Retinal pigment epithelial cell (primary cell): ENCODE results near the gene CRYGB.
A peak's percentile ranks its signal among the peaks of the same experiment; 100 is the strongest.
"Not testable (repeated sequence)": the region's sequence is repeated elsewhere in the genome, so short reads cannot be mapped to it uniquely, and the experiment has no call there.

ENCODE experiments used
- DNase-seq: peaks from one replicate; pipeline ENCODE4 v3.0.0-alpha.2; 2010; ENCODE audit warnings: low read depth
- H3K4me3 ChIP-seq: 2 replicates; pipeline ENCODE4 v1.5.1; 2011; ENCODE audit warnings: mild to moderate bottlenecking, low read length, control low read depth, moderate library complexity
- TF ChIP-seq, protein P1 (sequence below): conservative IDR thresholded peaks from 2 replicates; pipeline ENCODE4 v1.5.1; 2011; ENCODE audit warnings: low read depth, low read length, control low read depth, inconsistent platforms

CRYGB gene

DNA sequence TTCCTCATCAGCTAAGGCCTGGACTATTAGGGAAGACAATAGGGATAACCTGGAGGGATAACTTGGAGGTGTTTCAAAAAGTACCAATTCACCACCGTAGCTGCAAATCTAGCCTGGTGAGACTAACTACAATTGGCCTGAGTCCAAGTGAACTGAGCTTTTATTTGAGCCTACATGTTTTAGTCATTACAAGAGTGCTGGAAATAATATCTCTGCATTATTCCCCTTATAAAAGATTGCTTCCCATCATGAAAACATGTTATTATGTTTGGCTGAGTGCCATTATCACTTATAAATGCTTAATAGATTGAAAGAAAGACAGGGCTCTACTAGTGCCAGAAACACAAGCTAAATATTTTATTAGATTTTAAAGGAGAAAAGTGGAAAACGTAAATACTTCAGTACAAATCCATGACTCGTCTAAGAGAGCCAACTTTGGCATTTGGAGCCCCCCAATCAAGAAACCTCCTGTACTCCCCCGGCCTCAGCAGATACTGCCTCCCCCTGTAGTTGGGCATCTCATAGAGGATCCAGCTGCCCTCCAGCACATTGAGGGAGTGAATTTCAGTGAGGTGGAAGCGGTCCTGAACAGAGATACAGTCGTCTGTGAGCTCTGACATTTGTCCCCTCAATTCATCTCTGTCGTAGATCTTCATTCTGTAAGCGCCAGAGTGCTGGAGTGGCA, 3.6 kb downstream of the CRYGB start:
- no peak overlapping the region for H3K4me3 ChIP-seq
- TF ChIP-seq, protein P1, sequence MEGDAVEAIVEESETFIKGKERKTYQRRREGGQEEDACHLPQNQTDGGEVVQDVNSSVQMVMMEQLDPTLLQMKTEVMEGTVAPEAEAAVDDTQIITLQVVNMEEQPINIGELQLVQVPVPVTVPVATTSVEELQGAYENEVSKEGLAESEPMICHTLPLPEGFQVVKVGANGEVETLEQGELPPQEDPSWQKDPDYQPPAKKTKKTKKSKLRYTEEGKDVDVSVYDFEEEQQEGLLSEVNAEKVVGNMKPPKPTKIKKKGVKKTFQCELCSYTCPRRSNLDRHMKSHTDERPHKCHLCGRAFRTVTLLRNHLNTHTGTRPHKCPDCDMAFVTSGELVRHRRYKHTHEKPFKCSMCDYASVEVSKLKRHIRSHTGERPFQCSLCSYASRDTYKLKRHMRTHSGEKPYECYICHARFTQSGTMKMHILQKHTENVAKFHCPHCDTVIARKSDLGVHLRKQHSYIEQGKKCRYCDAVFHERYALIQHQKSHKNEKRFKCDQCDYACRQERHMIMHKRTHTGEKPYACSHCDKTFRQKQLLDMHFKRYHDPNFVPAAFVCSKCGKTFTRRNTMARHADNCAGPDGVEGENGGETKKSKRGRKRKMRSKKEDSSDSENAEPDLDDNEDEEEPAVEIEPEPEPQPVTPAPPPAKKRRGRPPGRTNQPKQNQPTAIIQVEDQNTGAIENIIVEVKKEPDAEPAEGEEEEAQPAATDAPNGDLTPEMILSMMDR: no peak
- DNase-seq: no peak

DNA sequence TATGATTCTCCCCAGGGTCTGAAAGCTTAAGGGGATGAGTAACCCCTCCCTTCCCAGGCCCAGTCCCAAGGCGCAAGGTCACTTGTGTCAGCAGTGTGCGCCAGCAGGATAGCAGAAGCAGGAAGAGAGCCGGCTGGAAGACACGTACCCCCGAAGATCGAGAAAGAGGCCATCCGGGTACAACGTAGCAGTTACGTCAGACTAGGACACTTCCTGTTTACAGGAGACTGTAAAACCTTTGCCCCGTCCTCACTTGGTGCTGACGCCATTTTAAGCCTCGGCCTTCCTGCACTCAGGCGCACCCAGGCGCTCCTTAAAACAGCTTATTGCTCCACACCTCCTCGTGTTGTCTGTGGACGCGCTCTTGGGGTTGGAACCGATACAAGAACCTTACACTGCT, 6.5 kb downstream of the CRYGB start:
- TF ChIP-seq, protein P1: no peak
- no peak for DNase-seq
- H3K4me3 ChIP-seq: no peak overlapping the region

DNA sequence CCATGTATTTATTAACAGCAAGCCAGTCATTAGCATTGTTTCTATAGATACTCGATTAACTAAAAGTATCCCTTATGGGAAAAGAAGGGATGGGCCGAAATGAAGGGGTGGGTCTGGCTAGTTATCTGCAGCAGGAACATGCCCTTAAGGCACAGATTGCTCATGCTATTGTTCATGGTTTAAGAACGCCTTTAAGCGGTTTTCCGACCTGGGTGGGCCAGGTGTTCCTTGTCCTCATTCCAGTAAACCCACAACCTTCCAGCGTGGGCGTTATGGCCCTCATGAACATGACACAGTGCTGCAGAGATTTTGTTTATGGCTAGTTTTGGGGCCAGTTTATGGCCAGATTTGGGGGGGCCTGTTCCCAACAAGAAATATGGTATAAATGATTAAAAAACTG, 7.6 kb downstream of the CRYGB start:
- not testable (repeated sequence) for H3K4me3 ChIP-seq, DNase-seq

DNA sequence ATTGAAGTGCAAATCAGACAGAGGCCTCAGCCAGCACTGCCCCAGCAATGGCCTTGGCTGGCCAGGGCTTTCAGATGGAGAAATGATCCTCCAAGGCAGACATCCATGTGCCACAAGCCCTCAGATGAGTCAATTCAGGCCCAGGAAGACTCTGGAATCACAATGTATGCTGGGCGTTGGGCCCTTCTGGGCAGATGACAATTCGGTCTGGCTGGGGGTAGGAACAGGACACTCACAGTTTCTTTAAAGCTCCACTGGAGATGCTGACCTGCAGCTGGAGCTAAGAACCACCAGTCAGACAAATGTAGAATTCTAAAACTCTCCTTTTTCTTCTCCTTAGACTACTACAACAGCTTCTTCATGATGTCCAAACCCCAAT, 9.3 kb downstream of the CRYGB start:
- DNase-seq: no peak
- TF ChIP-seq, protein P1: no peak
- H3K4me3 ChIP-seq: no peak overlapping the region

DNA sequence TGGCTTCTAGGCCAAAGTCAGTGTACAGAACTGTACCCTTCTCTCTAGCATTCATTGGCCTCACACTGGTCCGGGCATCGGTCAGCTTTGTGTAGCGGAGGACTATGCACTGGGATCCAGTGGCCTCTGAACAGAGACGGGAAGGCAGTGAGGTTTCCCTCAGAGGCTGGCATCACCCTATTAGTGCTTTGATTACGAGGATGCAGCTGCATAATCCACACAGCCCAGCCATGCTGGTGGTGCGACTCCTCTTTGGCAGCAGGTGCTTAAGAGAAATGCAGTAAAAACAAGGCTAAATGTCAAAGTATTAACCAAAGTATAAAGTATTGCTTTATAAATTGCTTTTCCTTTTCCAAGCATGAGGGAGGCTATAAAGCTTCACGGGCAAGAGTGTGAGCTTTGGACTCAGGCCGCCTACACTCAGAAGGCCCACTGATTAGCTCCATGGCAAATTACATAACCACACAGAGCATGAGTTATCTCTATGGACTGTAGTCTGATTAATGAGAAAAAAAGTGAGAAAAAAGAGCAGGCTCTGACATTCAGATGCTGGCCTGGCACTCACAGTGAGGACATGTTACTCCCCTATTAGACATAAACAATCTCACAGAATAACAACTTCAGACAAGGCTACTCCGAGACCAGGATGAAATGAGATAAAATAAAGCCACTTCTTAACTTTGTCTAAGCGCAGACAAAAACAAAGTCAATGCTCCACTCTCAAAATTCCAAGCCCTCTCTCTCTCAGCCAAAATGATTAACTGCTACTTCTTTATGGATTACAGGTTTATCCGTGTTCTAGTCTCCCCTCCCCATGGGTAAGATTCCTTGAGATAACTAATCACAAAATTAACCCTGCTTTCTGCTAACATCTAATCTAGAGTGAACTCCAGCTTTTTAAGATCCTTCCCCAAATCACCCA, 9.9 kb downstream of the CRYGB start:
- no peak overlapping the region for H3K4me3 ChIP-seq
- no peak for DNase-seq
- TF ChIP-seq, protein P1: no peak

DNA sequence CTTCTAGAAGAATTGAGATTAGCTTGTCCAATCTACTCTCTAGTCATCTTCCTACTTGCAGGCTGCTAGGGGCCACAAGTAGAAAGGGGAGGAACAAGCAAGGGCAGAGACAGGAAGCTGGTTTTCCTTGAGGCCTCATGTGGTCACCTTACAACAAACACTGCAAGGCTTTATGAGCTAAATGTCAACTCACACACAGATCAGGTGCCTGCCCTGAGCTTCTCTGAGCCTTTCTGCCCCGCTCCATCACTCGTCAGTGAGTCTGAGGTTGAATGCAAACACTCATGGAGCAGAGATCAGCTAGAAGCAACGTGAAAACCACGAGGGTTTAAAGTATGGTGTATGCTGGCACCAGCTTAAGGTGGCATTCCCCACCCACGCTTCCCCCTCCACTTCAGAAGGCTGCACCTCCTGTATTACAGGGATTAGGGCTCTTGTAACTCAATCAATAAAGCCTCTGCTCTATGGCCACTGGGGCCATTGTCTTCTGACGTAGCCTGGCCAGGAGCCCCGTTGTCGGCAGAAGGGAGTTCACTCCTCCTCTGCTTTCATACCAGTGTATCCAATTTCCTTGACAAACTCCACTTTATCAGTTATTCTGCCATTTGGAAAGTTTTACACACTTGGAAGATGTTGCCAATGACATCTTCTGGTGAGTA, 10.9 kb downstream of the CRYGB start:
- peak; percentile 54 for DNase-seq
- TF ChIP-seq, protein P1: no peak
- H3K4me3 ChIP-seq: no peak overlapping the region

DNA sequence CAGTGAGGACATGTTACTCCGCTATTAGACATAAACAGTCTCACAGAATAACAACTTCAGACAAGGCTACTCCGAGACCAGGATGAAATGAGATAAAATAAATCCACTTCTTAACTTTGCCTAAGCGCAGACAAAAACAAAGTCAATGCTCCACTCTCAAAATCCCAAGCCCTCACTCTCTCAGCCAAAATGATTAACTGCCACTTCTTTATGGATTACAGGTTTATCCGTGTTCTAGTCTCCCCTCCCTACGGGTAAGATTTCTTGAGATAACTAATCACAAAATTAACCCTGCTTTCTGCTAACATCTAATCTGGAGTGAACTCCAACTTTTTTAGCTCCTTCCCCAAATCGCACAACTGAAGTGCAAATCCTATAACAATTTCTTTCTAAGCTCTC, 15.2 kb downstream of the CRYGB start:
- no peak for DNase-seq
- no peak overlapping the region for H3K4me3 ChIP-seq
- TF ChIP-seq, protein P1: no peak
